Measurements from ENCODE around the gene PHACTR1.

- TF ChIP-seq CTCF (IDR thresholded peaks at IDR 0.05; ENCODE audit: insufficient read depth, low read length), result no peak
- TF ChIP-seq POLR2AphosphoS5 (IDR thresholded peaks at IDR 0.05; ENCODE audit: low read depth), result no peak
- TF ChIP-seq GABPA (IDR thresholded peaks at IDR 0.05; ENCODE audit: low read depth), result no peak
- TF ChIP-seq REST (IDR thresholded peaks at IDR 0.05; ENCODE audit: insufficient replicate concordance, low read depth), result no peak
- TF ChIP-seq SPI1 (IDR thresholded peaks at IDR 0.05; ENCODE audit: borderline replicate concordance, low read depth), result no peak
Observed at GRCh38 chr6:13215390-13215789, 498.8 kb downstream of the PHACTR1 start.
